Iris pigment epithelial cell (primary cell): ENCODE results near the gene GFRA4.
A peak's percentile ranks its signal among the peaks of the same experiment; 100 is the strongest.

Source experiments
- DNase-seq: peaks from one replicate; pipeline ENCODE4 v3.0.0-alpha.2; 2011; ENCODE audit warnings: low read depth

GFRA4 gene

GRCh38 chr20:3652676-3653596 is 10.3 kb downstream of the GFRA4 start:
- DNase-seq: no peak

- no peak for DNase-seq
Observed at GRCh38 chr20:3652221-3652620, 11.0 kb downstream of the GFRA4 start.

GRCh38 chr20:3651204-3651962 is 11.8 kb downstream of the GFRA4 start:
- no peak for DNase-seq

- no peak for DNase-seq
Observed at GRCh38 chr20:3648951-3649350, 14.2 kb downstream of the GFRA4 start.

- DNase-seq: no peak
Observed at GRCh38 chr20:3647473-3647872, 15.7 kb downstream of the GFRA4 start.

GRCh38 chr20:3646651-3647050 is 16.5 kb downstream of the GFRA4 start:
- no peak for DNase-seq

GRCh38 chr20:3646067-3646440 is 17.1 kb downstream of the GFRA4 start:
- peak; percentile 26 for DNase-seq

GRCh38 chr20:3645309-3646066 is 17.7 kb downstream of the GFRA4 start:
- DNase-seq: no peak

- DNase-seq: no peak
Observed at GRCh38 chr20:3640259-3640658, 22.9 kb downstream of the GFRA4 start.

GRCh38 chr20:3635346-3635745 is 27.9 kb downstream of the GFRA4 start:
- DNase-seq: peak; percentile 11

- no peak for DNase-seq
Observed at GRCh38 chr20:3633913-3634478, 29.2 kb downstream of the GFRA4 start.

GRCh38 chr20:3632311-3633004 is 30.7 kb downstream of the GFRA4 start:
- DNase-seq: no peak

GRCh38 chr20:3631534-3631933 is 31.7 kb downstream of the GFRA4 start:
- DNase-seq: no peak

GRCh38 chr20:3630429-3630828 is 32.8 kb downstream of the GFRA4 start:
- DNase-seq: no peak

- DNase-seq: no peak
Observed at GRCh38 chr20:3629893-3630292, 33.3 kb downstream of the GFRA4 start.

- DNase-seq: no peak
Observed at GRCh38 chr20:3628502-3629314, 34.5 kb downstream of the GFRA4 start.

- no peak for DNase-seq
Observed at GRCh38 chr20:3627476-3627875, 35.7 kb downstream of the GFRA4 start.

GRCh38 chr20:3622406-3622805 is 40.8 kb downstream of the GFRA4 start:
- DNase-seq: no peak

- DNase-seq: no peak
Observed at GRCh38 chr20:3621111-3621510, 42.1 kb downstream of the GFRA4 start.

- peak; percentile 9 for DNase-seq
Observed at GRCh38 chr20:3616250-3616649, 46.9 kb downstream of the GFRA4 start.
